WTC11 (cell line): Measurements from ENCODE around the gene CDK8. TPM values are rescaled to one million over a fixed set of nuclear protein-coding genes. Genes with fewer than 3 reads are reported as not detected.
A peak's percentile ranks its signal among the peaks of the same experiment; 100 is the strongest.

Experiments used
- ATAC-seq: fragments of 200-7000 bp; cut with Tn5 transposase; 2 replicates; pipeline ENCODE4 v1.10.0; 2021; ENCODE audit warnings: mild to moderate bottlenecking, moderate library complexity
- CTCF ChIA-PET: fragments of 300-600 bp; sonication (Branson Sonifier 250); formaldehyde crosslinking; loops from one replicate; lab custom pipeline; 2021; ENCODE audit warnings: antibody characterized with exemption; lab: Charles Lee
- POLR2A ChIA-PET: fragments of 350-600 bp; sonication (Branson Sonifier 250); formaldehyde crosslinking; loops from one replicate; lab custom pipeline; 2021; ENCODE audit warnings: antibody characterized with exemption; lab: Charles Lee
- DNase-seq: peaks from one replicate; pipeline ENCODE4 v3.0.0; 2021; ENCODE audit warnings: low spot score
- H3K27ac Mint-ChIP-seq: 2 replicates; pipeline ENCODE4 v1.8.0; 2021; ENCODE audit warnings: mixed read lengths
- H3K27me3 Mint-ChIP-seq: 2 replicates; pipeline ENCODE4 v1.8.0; 2021; ENCODE audit warnings: low read depth, mild to moderate bottlenecking, moderate library complexity, mixed read lengths
- H3K36me3 Mint-ChIP-seq: 2 replicates; pipeline ENCODE4 v1.8.0; 2021; ENCODE audit warnings: mixed read lengths
- H3K4me1 Mint-ChIP-seq: 2 replicates; pipeline ENCODE4 v1.8.0; 2022; ENCODE audit warnings: mixed read lengths
- H3K4me3 Mint-ChIP-seq: 2 replicates; pipeline ENCODE4 v1.8.0; 2021; ENCODE audit warnings: mild to moderate bottlenecking, moderate library complexity, mixed read lengths
- H3K9me3 Mint-ChIP-seq: 2 replicates; pipeline ENCODE4 v1.8.0; 2021; ENCODE audit warnings: mixed read lengths
- FOXK1 ChIP-seq: sonication (generic); formaldehyde crosslinking; IDR thresholded peaks from 2 replicates; pipeline ENCODE4 v1.8.0; 2022; ENCODE audit warnings: mild to moderate bottlenecking, moderate library complexity, missing genetic modification reagents
- GTF2I ChIP-seq: fragments of 250-450 bp; sonication (Bioruptor Pico); conservative IDR thresholded peaks from 2 replicates; pipeline ENCODE4 v1.4.0; 2021; ENCODE audit warnings: mild to moderate bottlenecking
- IRF2 ChIP-seq: sonication (generic); formaldehyde crosslinking; IDR thresholded peaks from 2 replicates; pipeline ENCODE4 v1.8.0; 2022; ENCODE audit warnings: low read depth, missing genetic modification reagents, borderline replicate concordance
- JUN ChIP-seq: sonication (generic); formaldehyde crosslinking; IDR thresholded peaks from 2 replicates; pipeline ENCODE4 v1.8.0; 2023; ENCODE audit warnings: mild to moderate bottlenecking, missing genetic modification reagents
- SMAD3 ChIP-seq: sonication (generic); formaldehyde crosslinking; IDR thresholded peaks from 2 replicates; pipeline ENCODE4 v1.8.0; 2022; ENCODE audit warnings: missing genetic modification reagents, mild to moderate bottlenecking, borderline replicate concordance
- SP1 ChIP-seq: sonication (generic); formaldehyde crosslinking; conservative IDR thresholded peaks from 2 replicates; pipeline ENCODE4 v1.8.1; 2022; ENCODE audit warnings: missing genetic modification reagents
- ZNF263 ChIP-seq: sonication (generic); formaldehyde crosslinking; IDR thresholded peaks from 2 replicates; pipeline ENCODE4 v1.8.1; 2022; ENCODE audit warnings: low read depth, mild to moderate bottlenecking, moderate library complexity, missing genetic modification reagents
- ZNF416 ChIP-seq: fragments of 250-450 bp; sonication (Bioruptor Pico); IDR thresholded peaks from 2 replicates; pipeline ENCODE4 v1.9.0; 2021; ENCODE audit warnings: mild to moderate bottlenecking, inconsistent platforms
- ZNF423 ChIP-seq: fragments of 250-450 bp; sonication (Bioruptor Pico); IDR thresholded peaks from 2 replicates; pipeline ENCODE4 v2.1.2; 2022; ENCODE audit warnings: mild to moderate bottlenecking, moderate library complexity
- total RNA-seq: library from RNA; stranded (reverse); gene quantifications from 3 replicates; pipeline ENCODE4 v1.2.3, GENCODE V29; 2021
- TF ChIP-seq, protein P1 (sequence below): sonication (generic); formaldehyde crosslinking; IDR thresholded peaks from 2 replicates; pipeline ENCODE4 v1.8.0; 2023; ENCODE audit warnings: missing genetic modification reagents
- TF ChIP-seq, protein P2 (sequence below): sonication (generic); formaldehyde crosslinking; IDR thresholded peaks from 2 replicates; pipeline ENCODE4 v1.8.1; 2023; ENCODE audit warnings: mild to moderate bottlenecking, missing genetic modification reagents, moderate library complexity
- TF ChIP-seq, protein P3 (sequence below): fragments of 200-600 bp; IDR thresholded peaks from 2 replicates; pipeline ENCODE4 v1.8.0; 2022; ENCODE audit warnings: antibody characterized with exemption
- TF ChIP-seq, protein P4 (sequence below): sonication (generic); formaldehyde crosslinking; conservative IDR thresholded peaks from 2 replicates; pipeline ENCODE4 v1.8.1; 2022; ENCODE audit warnings: mild to moderate bottlenecking, missing genetic modification reagents
- TF ChIP-seq, protein P5 (sequence below): sonication (generic); formaldehyde crosslinking; IDR thresholded peaks from 2 replicates; pipeline ENCODE4 v1.8.0; 2023; ENCODE audit warnings: missing genetic modification reagents, mild to moderate bottlenecking, borderline replicate concordance
- TF ChIP-seq, protein P6 (sequence below): sonication (generic); formaldehyde crosslinking; IDR thresholded peaks from 2 replicates; pipeline ENCODE4 v1.8.1; 2023; ENCODE audit warnings: mild to moderate bottlenecking, missing genetic modification reagents
- TF ChIP-seq, protein P7 (sequence below): sonication (generic); formaldehyde crosslinking; IDR thresholded peaks from 2 replicates; pipeline ENCODE4 v1.8.1; 2022; ENCODE audit warnings: mild to moderate bottlenecking, missing genetic modification reagents, moderate library complexity, borderline replicate concordance
- TF ChIP-seq, protein P8 (sequence below): sonication (generic); formaldehyde crosslinking; IDR thresholded peaks from 2 replicates; pipeline ENCODE4 v1.8.1; 2022; ENCODE audit warnings: mild to moderate bottlenecking, moderate library complexity, missing genetic modification reagents

Gene CDK8
- total RNA-seq, 1 experiment from 2014 or later: 21.4 TPM

DNA sequence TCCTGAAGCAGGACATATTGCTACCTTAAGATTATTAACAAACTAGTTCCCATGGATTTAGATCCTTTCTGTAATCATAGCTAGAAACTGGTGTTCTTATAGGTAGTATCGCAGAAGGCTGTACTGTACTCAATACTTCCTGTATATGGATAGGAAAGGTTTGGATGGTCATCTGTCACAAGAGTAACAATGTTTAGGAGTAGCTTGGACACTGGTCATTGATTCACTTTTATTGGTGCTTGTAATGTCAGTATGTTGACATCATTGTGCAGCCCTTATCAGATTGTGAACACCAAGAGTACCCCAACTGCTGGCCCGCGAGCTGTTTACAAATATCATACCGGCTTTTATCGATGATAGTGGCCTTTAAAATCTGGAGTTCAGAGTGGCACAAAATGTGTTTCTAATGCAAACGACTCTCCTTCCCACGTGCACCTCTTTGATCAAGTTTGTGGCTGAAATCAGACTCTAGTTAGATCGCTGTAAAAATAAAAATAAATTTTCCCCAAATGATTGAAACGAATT lies 605 bp upstream of the CDK8 start (continued):
- TF ChIP-seq, protein P1, sequence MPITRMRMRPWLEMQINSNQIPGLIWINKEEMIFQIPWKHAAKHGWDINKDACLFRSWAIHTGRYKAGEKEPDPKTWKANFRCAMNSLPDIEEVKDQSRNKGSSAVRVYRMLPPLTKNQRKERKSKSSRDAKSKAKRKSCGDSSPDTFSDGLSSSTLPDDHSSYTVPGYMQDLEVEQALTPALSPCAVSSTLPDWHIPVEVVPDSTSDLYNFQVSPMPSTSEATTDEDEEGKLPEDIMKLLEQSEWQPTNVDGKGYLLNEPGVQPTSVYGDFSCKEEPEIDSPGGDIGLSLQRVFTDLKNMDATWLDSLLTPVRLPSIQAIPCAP: no peak
- TF ChIP-seq SP1 (CRISPR knock-in tag): no peak
- TF ChIP-seq, protein P2, sequence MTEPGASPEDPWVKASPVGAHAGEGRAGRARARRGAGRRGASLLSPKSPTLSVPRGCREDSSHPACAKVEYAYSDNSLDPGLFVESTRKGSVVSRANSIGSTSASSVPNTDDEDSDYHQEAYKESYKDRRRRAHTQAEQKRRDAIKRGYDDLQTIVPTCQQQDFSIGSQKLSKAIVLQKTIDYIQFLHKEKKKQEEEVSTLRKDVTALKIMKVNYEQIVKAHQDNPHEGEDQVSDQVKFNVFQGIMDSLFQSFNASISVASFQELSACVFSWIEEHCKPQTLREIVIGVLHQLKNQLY: no peak
- TF ChIP-seq, protein P3, sequence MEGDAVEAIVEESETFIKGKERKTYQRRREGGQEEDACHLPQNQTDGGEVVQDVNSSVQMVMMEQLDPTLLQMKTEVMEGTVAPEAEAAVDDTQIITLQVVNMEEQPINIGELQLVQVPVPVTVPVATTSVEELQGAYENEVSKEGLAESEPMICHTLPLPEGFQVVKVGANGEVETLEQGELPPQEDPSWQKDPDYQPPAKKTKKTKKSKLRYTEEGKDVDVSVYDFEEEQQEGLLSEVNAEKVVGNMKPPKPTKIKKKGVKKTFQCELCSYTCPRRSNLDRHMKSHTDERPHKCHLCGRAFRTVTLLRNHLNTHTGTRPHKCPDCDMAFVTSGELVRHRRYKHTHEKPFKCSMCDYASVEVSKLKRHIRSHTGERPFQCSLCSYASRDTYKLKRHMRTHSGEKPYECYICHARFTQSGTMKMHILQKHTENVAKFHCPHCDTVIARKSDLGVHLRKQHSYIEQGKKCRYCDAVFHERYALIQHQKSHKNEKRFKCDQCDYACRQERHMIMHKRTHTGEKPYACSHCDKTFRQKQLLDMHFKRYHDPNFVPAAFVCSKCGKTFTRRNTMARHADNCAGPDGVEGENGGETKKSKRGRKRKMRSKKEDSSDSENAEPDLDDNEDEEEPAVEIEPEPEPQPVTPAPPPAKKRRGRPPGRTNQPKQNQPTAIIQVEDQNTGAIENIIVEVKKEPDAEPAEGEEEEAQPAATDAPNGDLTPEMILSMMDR: no peak
- no peak for TF ChIP-seq SMAD3
- no peak for TF ChIP-seq GTF2I (CRISPR knock-in tag)
- TF ChIP-seq ZNF263 (CRISPR knock-in tag): no peak
- TF ChIP-seq JUN: no peak
- TF ChIP-seq, protein P4, sequence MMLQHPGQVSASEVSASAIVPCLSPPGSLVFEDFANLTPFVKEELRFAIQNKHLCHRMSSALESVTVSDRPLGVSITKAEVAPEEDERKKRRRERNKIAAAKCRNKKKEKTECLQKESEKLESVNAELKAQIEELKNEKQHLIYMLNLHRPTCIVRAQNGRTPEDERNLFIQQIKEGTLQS: no peak
- TF ChIP-seq ZNF416 (CRISPR knock-in tag): no peak

DNA sequence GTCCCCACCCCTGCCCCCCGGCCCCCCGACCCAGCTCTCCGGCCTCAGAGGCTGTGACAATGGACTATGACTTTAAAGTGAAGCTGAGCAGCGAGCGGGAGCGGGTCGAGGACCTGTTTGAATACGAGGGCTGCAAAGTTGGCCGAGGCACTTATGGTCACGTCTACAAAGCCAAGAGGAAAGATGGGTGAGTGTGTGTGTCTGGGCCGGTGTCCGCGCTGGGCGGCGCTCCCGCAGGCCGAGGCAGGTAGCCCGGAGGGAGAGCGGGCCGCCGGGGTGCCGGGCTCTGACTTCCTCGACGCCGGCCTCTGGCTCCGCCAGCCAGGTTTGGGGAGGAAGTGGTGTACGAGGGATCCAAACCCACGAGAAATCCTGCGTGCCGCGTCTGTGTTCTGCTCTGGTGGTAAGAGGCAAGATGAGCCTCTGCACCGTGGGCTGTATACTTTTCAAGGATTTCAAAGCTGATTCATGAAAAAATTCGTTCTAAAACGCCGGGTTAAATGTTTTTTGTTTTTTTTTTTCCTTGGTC lies 718 bp downstream of the CDK8 start:
- POLR2A ChIA-PET: no interaction called here
- Mint-ChIP-seq H3K27ac (no peak overlapping the region; the same call in 1 of the 2 replicates), H3K4me1 (peaks cover 31% of the 10 kb centered on the region), H3K4me3 (peak overlapping the region; percentile 89), H3K27me3 (peaks cover 7% of the 10 kb centered on the region), H3K36me3 (no peaks in the 10 kb centered on the region), H3K9me3 (no peaks in the 10 kb centered on the region)
- DNase-seq (peak; percentile 54), ATAC-seq (peak; percentile 50)
- CTCF ChIA-PET: no interaction called here
- TF ChIP-seq, protein P5, sequence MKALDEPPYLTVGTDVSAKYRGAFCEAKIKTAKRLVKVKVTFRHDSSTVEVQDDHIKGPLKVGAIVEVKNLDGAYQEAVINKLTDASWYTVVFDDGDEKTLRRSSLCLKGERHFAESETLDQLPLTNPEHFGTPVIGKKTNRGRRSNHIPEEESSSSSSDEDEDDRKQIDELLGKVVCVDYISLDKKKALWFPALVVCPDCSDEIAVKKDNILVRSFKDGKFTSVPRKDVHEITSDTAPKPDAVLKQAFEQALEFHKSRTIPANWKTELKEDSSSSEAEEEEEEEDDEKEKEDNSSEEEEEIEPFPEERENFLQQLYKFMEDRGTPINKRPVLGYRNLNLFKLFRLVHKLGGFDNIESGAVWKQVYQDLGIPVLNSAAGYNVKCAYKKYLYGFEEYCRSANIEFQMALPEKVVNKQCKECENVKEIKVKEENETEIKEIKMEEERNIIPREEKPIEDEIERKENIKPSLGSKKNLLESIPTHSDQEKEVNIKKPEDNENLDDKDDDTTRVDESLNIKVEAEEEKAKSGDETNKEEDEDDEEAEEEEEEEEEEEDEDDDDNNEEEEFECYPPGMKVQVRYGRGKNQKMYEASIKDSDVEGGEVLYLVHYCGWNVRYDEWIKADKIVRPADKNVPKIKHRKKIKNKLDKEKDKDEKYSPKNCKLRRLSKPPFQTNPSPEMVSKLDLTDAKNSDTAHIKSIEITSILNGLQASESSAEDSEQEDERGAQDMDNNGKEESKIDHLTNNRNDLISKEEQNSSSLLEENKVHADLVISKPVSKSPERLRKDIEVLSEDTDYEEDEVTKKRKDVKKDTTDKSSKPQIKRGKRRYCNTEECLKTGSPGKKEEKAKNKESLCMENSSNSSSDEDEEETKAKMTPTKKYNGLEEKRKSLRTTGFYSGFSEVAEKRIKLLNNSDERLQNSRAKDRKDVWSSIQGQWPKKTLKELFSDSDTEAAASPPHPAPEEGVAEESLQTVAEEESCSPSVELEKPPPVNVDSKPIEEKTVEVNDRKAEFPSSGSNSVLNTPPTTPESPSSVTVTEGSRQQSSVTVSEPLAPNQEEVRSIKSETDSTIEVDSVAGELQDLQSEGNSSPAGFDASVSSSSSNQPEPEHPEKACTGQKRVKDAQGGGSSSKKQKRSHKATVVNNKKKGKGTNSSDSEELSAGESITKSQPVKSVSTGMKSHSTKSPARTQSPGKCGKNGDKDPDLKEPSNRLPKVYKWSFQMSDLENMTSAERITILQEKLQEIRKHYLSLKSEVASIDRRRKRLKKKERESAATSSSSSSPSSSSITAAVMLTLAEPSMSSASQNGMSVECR: 0 out of 2 replicates have a peak, but pooled peaks have one; percentile 15
- TF ChIP-seq, protein P6, sequence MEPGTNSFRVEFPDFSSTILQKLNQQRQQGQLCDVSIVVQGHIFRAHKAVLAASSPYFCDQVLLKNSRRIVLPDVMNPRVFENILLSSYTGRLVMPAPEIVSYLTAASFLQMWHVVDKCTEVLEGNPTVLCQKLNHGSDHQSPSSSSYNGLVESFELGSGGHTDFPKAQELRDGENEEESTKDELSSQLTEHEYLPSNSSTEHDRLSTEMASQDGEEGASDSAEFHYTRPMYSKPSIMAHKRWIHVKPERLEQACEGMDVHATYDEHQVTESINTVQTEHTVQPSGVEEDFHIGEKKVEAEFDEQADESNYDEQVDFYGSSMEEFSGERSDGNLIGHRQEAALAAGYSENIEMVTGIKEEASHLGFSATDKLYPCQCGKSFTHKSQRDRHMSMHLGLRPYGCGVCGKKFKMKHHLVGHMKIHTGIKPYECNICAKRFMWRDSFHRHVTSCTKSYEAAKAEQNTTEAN: peak; percentile 1; the same call in 1 of the 2 replicates
- no peak for TF ChIP-seq IRF2

DNA sequence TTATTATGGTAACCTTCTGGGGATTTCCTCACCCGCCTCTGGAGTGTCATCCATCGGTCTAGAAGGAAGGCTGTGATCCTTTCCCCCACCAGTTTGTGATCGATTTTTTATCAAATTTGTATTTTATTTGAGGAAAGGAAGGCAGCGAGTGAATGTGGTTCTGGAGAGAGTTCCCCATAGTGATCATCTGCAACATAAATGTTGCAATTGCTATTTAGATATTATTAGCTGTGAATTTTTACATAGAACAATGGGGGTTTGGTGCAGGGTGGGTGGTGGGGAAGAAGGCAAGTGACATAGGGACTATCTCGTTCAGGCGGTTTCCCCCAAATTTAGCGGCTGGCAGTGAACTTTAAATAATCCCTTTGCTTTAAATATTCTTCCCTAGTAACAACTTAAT lies 1.2 kb downstream of the CDK8 start:
- POLR2A ChIA-PET: no interaction called here
- TF ChIP-seq, protein P7, sequence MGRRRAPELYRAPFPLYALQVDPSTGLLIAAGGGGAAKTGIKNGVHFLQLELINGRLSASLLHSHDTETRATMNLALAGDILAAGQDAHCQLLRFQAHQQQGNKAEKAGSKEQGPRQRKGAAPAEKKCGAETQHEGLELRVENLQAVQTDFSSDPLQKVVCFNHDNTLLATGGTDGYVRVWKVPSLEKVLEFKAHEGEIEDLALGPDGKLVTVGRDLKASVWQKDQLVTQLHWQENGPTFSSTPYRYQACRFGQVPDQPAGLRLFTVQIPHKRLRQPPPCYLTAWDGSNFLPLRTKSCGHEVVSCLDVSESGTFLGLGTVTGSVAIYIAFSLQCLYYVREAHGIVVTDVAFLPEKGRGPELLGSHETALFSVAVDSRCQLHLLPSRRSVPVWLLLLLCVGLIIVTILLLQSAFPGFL (CRISPR knock-in tag): no peak
- TF ChIP-seq, protein P2: no peak
- TF ChIP-seq, protein P3: no peak
- TF ChIP-seq, protein P1: no peak
- TF ChIP-seq ZNF423 (CRISPR knock-in tag) (no peak), FOXK1 (no peak)
- TF ChIP-seq, protein P8, sequence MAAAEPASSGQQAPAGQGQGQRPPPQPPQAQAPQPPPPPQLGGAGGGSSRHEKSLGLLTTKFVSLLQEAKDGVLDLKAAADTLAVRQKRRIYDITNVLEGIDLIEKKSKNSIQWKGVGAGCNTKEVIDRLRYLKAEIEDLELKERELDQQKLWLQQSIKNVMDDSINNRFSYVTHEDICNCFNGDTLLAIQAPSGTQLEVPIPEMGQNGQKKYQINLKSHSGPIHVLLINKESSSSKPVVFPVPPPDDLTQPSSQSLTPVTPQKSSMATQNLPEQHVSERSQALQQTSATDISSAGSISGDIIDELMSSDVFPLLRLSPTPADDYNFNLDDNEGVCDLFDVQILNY: no peak

More for the DNA sequence above, 1.2 kb downstream of the CDK8 start:
- no peaks in the 10 kb centered on the region for H3K9me3 Mint-ChIP-seq
- peak overlapping the region; percentile 89 for H3K4me3 Mint-ChIP-seq
- DNase-seq: no peak
- H3K4me1 Mint-ChIP-seq: peaks cover 33% of the 10 kb centered on the region
- CTCF ChIA-PET: no interaction called here
- peaks cover 7% of the 10 kb centered on the region for H3K27me3 Mint-ChIP-seq
- H3K27ac Mint-ChIP-seq: no peak overlapping the region
- no peaks in the 10 kb centered on the region for H3K36me3 Mint-ChIP-seq
- ATAC-seq: no peak
